NCI-H446 treated with DMSO at 0.1 percent for 48 hours (cell line): ENCODE data around the gene ACTL7A.
A peak's percentile ranks its signal among the peaks of the same experiment; 100 is the strongest.
"Not testable (repeated sequence)": the region's sequence is repeated elsewhere in the genome, so short reads cannot be mapped to it uniquely, and the experiment has no call there.

Source experiments
- DNase-seq: peaks from one replicate; lab custom pipeline; 2025; lab: John Stamatoyannopoulos, UW

ACTL7A gene

GRCh38 chr9:108877524-108877923 is 15.5 kb downstream of the ACTL7A start:
- no peak for DNase-seq

GRCh38 chr9:108880738-108881316 is 18.8 kb downstream of the ACTL7A start:
- no peak for DNase-seq

DNA sequence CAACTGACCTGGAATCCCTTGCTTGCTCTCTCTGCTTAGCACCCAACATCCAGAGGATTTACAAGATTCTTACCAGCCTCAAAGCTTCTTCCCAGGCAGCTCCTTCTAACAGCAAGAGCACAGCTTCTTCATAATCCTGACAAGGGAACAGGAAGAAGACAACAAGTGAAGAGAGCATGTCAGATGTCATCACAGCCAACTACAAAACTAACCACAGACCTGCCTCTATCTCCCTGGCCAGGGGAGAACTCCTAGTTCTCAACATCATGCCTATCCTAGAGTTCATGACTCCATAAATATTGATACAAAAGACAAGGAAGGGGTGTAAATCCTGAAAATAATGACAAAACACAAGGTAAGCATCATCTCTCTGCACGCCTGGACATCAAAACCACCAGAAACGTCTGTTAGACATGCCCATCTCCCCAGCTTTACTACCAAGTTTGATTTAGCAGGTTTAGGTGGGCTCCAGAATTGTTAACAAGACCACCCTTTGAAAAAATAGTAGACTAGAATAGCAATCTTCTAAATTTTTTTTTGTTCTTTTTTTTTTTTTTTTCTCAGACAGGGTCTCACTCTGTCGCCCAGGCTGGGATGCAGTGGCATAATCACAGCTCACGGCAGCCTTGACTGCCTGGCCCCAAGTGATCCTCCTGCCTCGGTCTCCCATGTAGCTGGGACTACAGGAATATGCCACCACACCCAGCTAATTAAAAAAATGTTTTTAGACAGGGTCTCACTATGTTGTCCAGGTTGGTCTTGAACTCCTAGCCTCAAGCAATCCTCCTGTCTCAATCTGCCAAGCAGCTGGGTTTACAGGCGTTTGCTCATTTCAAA is 20.2 kb downstream of the ACTL7A start:
- no peak for DNase-seq

DNA sequence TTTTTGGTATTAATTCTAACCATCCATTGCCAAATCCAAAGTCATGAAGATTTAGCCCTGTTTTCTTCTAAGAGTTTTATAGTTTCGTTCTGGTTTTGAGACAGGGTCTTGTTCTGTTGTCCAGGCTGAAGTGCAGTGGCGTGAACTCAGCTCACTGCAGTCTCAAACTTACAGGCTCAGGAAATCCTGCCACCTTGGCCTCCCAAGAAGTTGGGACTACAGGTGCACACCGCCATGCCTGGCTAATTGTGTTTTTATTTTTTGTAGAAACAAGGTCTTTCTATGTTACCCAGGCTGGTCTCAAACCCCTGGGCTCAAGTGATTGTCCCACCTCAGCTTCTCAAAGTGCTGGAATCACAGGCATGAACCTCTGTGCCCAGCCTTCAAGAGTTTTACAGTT is 21.0 kb downstream of the ACTL7A start:
- no peak for DNase-seq

GRCh38 chr9:108884701-108885100 is 22.6 kb downstream of the ACTL7A start:
- no peak for DNase-seq

GRCh38 chr9:108885643-108886348 is 23.7 kb downstream of the ACTL7A start:
- peak; percentile 76 for DNase-seq

GRCh38 chr9:108886594-108887271 is 24.7 kb downstream of the ACTL7A start:
- DNase-seq: peak; percentile 53

DNA sequence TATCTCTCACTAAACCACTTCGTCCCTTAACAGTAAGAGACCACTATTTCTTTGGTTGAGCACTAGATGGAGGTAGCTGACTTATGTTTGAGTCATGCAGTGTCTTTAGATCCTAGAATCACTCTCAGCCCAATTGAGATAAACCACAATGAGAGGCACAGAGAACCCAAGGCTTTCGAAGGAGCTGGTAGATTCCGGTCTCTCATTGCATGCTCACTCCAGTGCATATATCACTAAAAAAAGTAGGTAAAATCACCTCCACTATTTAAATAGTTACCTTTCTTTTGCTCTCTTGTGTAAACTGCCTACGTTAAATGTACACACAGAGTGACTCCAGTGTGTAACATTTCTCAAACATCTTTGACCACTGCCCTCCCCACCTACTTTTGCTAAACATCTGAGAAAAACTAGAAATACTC is 27.6 kb downstream of the ACTL7A start:
- DNase-seq: no peak

- no peak for DNase-seq
Observed at GRCh38 chr9:108894225-108894997, 32.3 kb downstream of the ACTL7A start.

DNA sequence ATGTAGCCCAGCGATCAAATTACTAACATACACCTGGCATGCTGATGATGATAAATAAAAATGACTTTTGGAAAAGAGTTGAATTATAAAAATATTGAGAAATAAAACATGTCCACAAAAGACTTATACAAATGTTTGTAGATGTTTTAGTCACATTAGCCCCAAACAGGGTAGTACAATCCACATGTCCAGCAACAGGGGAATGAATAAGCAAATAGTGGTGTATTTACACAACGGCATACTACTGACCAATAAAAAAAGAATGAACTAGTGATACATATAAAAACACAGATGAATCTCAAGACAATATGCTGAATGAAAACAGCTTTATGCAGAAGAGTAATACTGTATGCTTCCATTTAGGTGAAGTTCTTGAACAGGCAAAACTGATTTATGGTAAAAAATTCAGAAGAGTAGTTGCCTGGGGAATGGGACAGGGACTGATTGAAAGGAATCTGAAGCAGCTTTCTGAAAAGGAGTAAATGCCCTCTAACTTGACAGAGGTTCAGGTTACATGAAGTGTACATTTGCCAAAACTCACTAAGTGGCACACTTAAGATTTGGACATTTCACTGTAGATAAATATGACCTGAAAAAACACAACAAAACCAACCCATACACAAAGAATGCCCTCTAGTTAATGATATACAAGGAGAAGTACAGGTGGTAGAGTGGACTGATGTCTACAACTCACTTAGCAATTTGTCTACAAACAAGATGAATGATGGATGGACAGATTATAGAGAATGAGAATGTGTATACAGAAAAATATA is 35.4 kb downstream of the ACTL7A start:
- no peak for DNase-seq

DNA sequence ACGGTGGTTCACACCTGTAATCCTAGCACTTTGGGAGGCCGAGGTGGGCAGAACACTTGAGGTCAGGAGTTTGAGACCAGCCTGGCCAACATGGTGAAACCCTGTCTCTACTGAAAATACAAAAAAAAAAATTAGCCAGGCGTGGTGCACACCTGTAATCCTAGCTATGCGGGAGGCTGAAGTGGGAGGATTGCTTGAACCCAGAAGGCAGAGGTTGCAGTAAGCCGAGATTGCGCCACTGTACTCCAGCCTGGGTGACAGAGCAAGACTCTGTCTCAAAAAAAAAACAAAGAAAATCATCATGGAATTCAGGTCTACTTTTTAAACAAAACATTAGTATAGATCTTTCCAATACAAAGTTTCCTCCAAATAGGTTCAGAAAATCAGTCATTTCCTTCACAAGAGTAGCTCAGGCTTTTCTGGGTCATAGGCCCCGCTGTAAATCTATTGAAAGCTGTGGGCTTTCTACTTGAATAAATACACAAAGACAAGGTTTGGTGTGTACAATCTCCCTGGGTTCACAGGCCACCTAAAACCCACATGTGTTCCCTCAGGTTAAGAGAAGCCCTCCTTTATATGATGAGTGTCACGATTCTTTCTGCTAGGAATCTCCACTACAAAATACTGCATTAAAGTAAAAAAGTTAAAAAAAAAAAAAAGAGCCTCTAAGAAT is 37.1 kb downstream of the ACTL7A start:
- DNase-seq: not testable (repeated sequence)

GRCh38 chr9:108900176-108900575 is 38.1 kb downstream of the ACTL7A start:
- DNase-seq: no peak

- DNase-seq: no peak
Observed at GRCh38 chr9:108903420-108904103, 41.5 kb downstream of the ACTL7A start.

GRCh38 chr9:108904161-108904560 is 42.1 kb downstream of the ACTL7A start:
- DNase-seq: no peak

GRCh38 chr9:108905494-108905893 is 43.4 kb downstream of the ACTL7A start:
- DNase-seq: no peak

DNA sequence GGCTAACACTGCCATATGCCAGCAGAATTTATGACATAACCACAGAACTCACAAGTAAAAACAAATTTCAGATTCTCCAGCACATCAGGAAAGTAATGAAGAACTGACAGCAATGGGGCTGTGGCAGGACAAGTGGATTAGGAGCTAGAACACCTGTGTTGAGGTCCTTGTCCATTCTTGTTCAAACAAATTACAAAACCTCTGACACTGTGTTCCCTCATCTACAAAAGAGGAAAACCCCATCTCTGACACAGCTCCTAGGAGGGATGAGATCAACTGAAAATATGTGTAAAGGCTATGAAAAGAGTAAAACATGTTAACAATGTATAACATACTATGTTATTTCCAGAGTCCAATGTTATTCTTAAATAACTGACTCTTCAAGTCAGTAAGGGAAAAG is 48.3 kb downstream of the ACTL7A start:
- DNase-seq: no peak

DNA sequence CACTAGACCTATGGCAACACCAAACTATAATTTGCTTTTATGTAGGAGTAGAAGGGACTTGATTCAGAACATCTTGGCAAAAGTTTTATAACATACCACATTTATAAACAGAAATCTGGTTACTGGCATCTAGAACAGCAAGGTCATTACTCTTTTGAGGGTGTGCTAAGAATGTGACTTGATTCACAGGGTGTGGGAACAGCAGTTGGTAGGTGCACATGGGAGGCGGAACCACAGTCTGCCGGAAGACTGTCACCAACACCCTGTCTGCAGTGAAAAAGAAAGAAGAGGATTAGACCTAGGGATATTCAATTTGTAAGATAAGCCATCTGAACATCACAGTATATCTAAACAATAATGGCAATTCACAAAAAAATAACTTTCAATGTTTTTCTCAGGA is 48.8 kb downstream of the ACTL7A start:
- no peak for DNase-seq

DNA sequence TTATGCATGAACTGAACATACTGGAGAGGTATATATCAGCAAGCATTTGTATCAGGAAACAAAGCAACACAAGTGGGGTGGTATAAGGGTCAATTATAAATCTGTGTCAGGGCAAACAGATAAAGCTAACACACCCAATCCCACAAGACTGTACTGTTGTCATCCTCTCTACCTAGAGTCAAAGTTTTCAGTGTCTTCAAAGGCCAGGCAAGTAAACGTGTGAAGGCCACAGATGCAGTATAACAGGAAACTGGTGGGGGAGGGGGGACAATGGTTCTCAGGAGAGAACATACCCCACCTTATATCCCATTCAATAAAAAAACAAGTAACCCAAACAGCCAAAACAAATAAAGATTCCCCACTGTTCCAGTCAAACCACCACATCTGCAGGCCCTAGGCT is 49.8 kb downstream of the ACTL7A start:
- DNase-seq: no peak
